Measurements from ENCODE around the gene WDR7.
A peak's percentile ranks its signal among the peaks of the same experiment; 100 is the strongest.

DNA sequence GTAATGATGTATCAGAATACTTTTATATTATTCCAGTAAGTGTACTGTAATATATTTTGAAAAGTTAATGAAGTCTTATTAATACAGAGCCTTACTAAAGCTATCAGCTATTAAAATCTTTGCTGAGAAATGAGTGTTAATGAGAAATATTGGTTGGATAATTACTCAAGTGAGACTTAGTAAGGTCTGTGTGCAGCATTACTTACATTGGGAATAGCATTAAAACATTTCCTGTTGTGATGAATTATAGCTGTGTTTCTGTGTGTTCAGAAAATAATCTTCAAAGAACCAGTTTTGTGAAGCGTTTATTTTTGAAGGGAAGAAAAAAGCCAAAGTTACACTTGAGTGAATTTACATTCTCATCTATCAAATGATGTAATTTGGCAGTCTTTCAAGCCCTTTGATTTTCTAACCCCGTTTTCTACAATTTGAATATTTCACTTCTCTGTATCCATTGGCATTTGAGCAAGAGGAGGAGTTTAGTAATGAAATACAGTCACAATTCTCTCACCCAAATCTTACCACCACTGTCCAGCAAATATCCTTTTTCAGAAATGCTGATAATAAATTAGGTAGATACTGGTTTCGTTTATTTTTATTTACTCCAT, 372.2 kb downstream of the WDR7 start:
- TF ChIP-seq SMARCA5 (IDR thresholded peaks at IDR 0.05) (no peak), JUND (IDR thresholded peaks at IDR 0.05; ENCODE audit: low read depth, low read length) (no peak), RAD21 (IDR thresholded peaks at IDR 0.05; ENCODE audit: insufficient read depth, low read depth, low read length) (no peak), TBL1XR1 (IDR thresholded peaks at IDR 0.05; ENCODE audit: low read depth, low read length) (no peak), POLR2AphosphoS5 (IDR thresholded peaks at IDR 0.05; ENCODE audit: low read length) (no peak), EGR1 (IDR thresholded peaks at IDR 0.05; ENCODE audit: borderline replicate concordance in 1 of 2, low read depth in 2 of 2, low read length in 2 of 2) (no peak), FOXM1 (IDR thresholded peaks at IDR 0.05; ENCODE audit: low read depth, low read length) (peak; percentile 39; the same call in 1 of the 2 replicates), BACH1 (IDR thresholded peaks at IDR 0.05; ENCODE audit: borderline replicate concordance) (no peak)
- TF ChIP-seq, protein P1, sequence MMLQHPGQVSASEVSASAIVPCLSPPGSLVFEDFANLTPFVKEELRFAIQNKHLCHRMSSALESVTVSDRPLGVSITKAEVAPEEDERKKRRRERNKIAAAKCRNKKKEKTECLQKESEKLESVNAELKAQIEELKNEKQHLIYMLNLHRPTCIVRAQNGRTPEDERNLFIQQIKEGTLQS (IDR thresholded peaks at IDR 0.05; ENCODE audit: borderline replicate concordance, extremely low read depth, low read depth, low read length): no peak
- TF ChIP-seq, protein P2, sequence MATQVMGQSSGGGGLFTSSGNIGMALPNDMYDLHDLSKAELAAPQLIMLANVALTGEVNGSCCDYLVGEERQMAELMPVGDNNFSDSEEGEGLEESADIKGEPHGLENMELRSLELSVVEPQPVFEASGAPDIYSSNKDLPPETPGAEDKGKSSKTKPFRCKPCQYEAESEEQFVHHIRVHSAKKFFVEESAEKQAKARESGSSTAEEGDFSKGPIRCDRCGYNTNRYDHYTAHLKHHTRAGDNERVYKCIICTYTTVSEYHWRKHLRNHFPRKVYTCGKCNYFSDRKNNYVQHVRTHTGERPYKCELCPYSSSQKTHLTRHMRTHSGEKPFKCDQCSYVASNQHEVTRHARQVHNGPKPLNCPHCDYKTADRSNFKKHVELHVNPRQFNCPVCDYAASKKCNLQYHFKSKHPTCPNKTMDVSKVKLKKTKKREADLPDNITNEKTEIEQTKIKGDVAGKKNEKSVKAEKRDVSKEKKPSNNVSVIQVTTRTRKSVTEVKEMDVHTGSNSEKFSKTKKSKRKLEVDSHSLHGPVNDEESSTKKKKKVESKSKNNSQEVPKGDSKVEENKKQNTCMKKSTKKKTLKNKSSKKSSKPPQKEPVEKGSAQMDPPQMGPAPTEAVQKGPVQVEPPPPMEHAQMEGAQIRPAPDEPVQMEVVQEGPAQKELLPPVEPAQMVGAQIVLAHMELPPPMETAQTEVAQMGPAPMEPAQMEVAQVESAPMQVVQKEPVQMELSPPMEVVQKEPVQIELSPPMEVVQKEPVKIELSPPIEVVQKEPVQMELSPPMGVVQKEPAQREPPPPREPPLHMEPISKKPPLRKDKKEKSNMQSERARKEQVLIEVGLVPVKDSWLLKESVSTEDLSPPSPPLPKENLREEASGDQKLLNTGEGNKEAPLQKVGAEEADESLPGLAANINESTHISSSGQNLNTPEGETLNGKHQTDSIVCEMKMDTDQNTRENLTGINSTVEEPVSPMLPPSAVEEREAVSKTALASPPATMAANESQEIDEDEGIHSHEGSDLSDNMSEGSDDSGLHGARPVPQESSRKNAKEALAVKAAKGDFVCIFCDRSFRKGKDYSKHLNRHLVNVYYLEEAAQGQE (IDR thresholded peaks at IDR 0.05; ENCODE audit: low read depth, low read length): no peak
- TF ChIP-seq, protein P3, sequence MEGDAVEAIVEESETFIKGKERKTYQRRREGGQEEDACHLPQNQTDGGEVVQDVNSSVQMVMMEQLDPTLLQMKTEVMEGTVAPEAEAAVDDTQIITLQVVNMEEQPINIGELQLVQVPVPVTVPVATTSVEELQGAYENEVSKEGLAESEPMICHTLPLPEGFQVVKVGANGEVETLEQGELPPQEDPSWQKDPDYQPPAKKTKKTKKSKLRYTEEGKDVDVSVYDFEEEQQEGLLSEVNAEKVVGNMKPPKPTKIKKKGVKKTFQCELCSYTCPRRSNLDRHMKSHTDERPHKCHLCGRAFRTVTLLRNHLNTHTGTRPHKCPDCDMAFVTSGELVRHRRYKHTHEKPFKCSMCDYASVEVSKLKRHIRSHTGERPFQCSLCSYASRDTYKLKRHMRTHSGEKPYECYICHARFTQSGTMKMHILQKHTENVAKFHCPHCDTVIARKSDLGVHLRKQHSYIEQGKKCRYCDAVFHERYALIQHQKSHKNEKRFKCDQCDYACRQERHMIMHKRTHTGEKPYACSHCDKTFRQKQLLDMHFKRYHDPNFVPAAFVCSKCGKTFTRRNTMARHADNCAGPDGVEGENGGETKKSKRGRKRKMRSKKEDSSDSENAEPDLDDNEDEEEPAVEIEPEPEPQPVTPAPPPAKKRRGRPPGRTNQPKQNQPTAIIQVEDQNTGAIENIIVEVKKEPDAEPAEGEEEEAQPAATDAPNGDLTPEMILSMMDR (IDR thresholded peaks at IDR 0.05 in 2 of 3, conservative IDR thresholded peaks at IDR 0.05 in 1 of 3; ENCODE audit: control insufficient read depth in 2 of 3, extremely low read depth in 1 of 3, insufficient read depth in 1 of 3, low read depth in 3 of 3, low read length in 3 of 3): no peak
